GM19193 (cell line): ENCODE results near the gene TFEB.

Experiments used
- POLR2A ChIP-seq: IDR thresholded peaks from 4 replicates; pipeline ENCODE4 v1.6.1; 2011; ENCODE audit not compliant: insufficient read depth, insufficient read length; ENCODE audit errors: extremely low read depth

TFEB gene

GRCh38 chr6:41697861-41698781 lies 37.3 kb downstream of the TFEB start:
- no peak for TF ChIP-seq POLR2A

- TF ChIP-seq POLR2A: no peak
Observed at GRCh38 chr6:41696788-41697187, 38.6 kb downstream of the TFEB start.

GRCh38 chr6:41695825-41696224 lies 39.6 kb downstream of the TFEB start:
- TF ChIP-seq POLR2A: no peak

DNA sequence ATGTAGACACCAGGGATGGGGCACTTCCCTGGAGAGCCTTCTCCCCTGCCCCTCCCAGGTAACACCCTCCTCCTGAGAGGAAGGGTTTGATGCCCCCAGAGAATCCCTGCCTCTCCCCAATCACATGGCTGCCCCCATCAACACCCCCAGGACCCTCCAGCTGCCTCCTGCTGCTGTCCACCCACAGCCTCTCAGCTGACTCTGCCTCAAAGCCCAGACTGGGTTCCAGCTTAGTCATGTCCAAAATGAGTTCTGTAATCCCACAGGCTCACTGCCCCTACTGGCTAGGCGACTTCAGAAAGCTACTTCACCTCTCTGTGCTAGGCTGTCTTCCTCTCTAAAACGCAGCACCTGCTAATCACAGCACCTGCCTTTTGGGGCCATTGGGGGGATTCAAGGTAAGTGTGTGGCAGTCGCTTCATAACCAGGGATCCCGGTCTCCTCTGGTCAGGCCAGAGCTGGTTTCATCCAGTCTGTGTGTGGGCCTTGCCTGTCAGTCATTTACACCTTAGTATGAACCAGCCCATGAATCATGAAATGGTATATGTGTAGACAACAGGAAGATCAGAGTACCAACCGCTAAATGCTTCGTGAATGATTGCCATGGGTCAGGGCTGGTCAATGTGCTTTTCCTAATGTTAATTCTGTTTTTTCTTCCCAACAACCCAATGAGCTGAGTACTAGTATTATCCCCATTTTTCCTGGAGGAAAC lies 40.4 kb downstream of the TFEB start:
- TF ChIP-seq POLR2A: no peak

- TF ChIP-seq POLR2A: no peak
Observed at GRCh38 chr6:41693281-41694240, 41.8 kb downstream of the TFEB start.

GRCh38 chr6:41692730-41693129 lies 42.7 kb downstream of the TFEB start:
- no peak for TF ChIP-seq POLR2A

DNA sequence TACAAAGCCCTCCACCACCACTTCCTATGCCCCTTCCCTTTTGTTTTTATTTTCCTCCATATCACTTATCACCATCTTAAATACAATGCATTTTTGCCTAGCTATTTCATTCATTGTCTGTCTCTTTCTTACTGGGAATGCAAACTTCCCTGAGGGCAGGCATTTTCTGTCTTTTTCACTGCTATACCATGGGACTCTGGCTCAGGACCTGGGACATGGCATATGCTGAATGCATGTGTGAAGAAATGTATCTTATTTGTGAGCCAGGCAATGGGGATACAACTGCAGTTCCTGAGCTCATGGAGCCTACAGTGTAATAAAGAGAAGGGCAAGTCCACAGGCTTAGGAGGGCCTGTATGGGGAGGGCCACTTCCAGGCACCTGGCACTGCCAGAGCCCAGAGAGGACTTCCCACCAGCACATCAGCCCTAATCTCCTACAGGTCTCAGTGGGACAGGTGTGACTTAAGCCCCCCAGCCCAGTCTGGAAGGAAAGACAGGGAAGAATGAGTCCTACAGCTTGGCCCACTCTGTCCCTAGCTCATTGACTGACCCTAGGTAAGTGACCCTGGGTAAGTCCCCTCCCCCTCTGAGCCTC lies 43.2 kb downstream of the TFEB start:
- TF ChIP-seq POLR2A: no peak

DNA sequence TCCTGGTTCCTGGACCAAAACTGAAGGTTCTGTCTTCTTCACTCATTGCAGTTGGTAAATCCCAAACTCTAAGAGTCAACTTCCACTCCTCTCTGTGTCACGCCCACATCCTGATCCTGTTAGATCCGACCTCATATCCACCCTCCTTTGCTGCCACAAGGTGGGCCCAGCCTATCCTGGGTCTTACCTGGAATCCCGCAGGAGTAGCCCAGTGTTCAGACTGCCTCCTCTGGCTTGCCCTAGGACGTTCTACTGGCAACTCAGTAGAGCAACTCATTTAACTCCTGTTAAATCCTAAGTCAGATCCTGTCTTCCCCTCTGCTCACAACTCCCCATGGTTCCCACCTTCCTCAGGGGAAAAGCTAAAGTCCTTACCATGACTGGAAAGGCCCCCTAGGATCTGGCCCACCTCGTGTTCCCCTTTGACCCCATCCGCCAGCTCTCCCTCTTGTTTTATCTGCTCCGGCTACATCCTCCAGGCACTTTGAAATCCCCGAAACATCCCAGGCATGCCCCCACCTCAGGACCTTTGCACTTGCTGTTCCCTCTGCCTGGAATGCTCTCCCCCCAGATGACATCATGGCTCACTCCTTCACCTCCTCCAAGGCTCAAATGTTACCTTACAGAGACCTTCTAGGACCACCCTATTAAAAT lies 43.9 kb downstream of the TFEB start:
- no peak for TF ChIP-seq POLR2A

- no peak for TF ChIP-seq POLR2A
Observed at GRCh38 chr6:41690541-41691330, 44.7 kb downstream of the TFEB start.

GRCh38 chr6:41689171-41690008 lies 46.0 kb downstream of the TFEB start:
- TF ChIP-seq POLR2A: no peak

DNA sequence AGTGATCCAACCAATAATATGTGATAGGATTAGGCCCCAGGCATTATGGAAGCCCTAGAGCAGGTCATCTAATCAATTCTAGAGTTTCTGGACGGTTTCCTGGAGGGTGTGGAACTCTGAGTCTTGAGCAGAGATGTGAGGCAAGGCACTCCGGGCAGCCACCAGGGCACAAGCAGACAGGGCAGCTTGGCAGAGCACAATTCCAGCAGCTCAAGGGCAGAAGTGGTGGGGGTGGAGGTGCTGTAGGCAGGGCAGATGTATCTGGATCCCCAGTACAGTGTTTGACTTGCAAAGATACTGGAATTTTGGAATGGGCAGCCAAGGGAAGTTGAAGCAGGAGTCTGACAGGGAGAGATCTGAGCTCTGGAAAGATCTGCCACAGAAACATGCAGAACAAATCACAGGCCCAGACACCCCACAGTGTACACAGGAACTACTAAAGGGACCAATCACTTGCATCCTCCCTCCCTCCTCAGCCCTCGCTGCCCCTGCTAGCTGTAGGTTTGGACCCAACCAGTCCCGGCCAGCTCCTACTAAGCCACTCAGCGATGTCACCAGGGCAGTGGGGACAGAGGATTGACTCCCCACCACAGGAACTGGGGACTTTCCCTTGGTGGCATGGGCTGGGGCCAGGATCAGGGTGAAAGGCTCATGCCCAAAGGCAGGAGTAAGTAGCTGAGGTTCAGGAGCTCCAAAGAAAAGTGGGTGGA lies 47.0 kb downstream of the TFEB start:
- no peak for TF ChIP-seq POLR2A
